Measurements from ENCODE around the gene UNK.
"Not testable (repeated sequence)": the region's sequence is repeated elsewhere in the genome, so short reads cannot be mapped to it uniquely, and the experiment has no call there.

UNK gene

GRCh38 chr17:75773121-75773807 lies 11.3 kb upstream of the UNK start:
- no peak for DNase-seq (ENCODE audit: low read depth in 2 of 2)

GRCh38 chr17:75773808-75774470 lies 10.7 kb upstream of the UNK start:
- no peak for DNase-seq (ENCODE audit: low read depth in 2 of 2)

DNA sequence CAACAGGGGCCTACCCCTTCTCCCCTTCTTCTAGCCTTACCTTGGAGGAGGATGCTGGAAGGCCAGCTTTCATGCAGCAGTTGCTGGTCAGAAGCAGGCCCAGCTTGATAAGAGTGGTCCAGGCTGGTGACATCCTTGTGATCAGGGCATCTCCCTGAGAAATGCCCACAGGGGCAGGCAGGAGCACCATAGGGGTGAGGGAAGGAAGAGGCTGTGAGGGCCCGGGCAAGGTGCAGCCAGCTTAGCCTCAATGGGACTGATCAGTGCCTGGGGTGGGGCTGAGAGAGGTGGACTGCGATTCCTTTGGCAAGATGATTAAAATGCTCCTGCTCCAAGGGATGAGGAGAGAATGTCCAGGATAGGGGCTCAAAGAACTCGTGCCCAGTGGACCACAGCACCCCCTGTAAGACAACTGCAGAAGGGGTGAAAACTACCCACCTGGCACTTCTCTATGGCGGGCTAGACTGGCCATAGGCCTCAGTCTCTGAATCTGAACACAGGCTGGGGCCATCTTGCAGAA lies 10.1 kb upstream of the UNK start:
- DNase-seq (ENCODE audit: low read depth in 2 of 2), result no peak

DNA sequence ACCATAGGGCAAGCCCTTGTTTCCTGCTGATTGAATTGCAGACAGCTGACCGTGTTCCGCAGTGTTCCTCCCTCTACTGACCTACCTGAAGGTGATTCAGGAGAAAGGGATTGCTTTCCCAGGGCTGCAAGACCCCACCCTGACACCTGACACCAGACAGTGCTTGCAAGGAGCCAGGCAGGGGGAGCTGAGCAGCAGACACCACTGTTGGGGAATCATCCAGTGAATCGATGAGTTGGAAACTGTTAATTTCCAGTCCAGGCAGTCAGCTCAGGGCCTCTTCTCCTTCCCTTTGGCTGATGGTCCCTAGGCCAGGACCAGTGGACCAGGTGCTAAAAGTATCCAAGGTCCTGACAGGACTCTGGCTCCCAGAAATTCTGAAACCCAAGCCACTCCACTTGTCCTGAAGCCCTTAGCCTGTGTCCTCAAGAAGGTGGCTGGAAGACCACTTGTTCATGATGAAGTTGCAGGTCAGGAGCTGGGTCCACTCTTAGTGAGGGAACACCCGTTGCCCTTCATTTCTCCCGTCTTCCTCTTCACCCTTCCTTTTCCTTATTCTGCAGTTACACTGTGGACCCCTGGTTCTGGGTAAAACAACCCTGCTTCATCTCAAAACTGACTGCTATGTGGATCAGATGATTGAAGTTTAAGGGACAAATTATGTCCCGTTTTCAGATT lies 9.5 kb upstream of the UNK start:
- no peak for DNase-seq (ENCODE audit: low read depth in 2 of 2)

DNA sequence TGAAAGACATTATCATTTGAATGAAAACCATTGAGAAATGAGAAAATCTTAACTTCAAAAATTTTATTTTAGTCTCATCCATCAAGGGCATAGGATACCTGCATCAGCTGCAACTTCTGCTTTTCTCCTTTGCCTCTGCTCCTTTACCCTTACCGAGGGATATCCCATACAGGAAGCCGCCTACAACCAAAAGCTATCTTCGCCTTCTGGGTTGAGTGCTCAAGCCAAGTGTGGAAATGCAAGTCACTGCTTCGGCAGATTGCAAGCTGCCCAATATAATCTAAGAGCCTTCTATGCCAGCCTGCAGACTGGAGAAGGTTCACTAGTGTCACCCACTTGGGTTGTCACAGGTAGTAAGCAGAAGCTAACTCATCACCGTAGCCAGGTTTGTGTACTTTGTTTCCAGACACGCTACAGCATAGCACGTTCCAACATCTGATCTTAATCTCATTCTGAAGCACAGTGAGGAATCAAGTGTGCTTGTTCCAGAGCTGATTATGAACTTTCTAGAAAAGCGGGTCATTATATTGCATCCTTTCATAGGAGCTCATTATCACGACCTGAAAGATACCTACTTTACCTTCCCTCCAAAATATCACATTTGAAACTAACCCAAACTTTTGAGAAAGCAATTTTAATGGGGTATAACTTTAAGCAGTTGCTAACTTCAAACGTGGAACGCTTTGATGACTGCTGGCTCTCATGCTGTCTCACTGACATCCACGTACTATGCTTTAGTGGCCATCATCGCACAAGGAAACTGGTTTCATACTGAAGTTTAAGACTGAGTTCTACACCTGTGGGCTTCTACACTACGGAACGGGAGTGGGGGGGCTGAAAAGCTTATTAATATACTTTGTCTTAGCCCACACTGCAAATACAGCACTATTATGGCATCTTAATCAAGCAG lies 8.0 kb upstream of the UNK start:
- no peak for DNase-seq (ENCODE audit: low read depth in 2 of 2)

DNA sequence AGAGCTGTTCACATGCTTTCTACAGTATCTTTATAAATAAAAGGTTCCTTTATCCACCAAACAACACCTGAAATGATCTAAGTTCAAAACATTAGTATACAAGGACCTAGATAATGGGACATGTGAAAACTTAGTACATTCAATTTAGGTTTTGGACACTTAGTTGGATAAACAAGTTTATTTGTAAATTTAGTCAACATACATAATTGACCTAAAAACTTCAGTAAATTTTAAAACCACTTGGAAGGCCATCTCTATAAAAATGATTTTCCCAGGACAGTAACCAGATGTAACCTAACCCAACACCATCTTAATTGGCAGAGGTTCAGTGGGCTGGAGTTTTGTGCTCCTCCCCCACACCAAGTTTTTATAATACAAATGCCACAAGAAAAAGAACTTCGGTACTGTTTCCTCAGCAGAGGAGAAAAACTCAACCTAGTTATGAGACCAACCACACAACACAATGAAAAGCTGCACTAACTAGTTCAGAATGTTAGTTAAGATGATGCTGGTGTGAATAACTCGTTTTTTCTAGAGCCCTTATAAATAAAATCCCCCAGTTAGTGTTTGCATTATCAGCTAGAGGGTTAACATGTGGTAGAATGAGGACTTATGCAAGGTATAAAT lies 7.2 kb upstream of the UNK start:
- DNase-seq (ENCODE audit: low read depth in 2 of 2), result no peak

- DNase-seq (ENCODE audit: low read depth in 2 of 2), result not testable (repeated sequence)
Observed at GRCh38 chr17:75778066-75778860, 6.3 kb upstream of the UNK start.

DNA sequence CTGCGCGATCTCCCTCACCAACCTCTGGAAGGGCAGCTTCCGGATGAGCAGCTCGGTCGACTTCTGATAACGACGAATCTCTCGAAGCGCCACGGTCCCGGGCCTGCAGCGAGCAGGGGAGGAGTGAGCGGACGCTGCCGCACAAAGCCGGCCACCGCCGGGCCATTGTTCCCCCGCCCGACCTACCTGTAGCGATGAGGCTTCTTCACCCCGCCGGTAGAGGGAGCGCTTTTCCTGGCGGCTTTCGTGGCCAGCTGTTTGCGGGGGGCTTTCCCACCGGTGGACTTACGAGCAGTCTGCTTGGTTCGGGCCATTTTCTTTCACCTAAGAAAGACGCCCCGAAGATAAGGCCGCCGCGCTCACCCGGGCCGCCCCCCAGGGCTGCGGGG lies 5.8 kb upstream of the UNK start:
- peak in 1 of 2 donors; percentile 59 for DNase-seq (ENCODE audit: low read depth in 2 of 2)

DNA sequence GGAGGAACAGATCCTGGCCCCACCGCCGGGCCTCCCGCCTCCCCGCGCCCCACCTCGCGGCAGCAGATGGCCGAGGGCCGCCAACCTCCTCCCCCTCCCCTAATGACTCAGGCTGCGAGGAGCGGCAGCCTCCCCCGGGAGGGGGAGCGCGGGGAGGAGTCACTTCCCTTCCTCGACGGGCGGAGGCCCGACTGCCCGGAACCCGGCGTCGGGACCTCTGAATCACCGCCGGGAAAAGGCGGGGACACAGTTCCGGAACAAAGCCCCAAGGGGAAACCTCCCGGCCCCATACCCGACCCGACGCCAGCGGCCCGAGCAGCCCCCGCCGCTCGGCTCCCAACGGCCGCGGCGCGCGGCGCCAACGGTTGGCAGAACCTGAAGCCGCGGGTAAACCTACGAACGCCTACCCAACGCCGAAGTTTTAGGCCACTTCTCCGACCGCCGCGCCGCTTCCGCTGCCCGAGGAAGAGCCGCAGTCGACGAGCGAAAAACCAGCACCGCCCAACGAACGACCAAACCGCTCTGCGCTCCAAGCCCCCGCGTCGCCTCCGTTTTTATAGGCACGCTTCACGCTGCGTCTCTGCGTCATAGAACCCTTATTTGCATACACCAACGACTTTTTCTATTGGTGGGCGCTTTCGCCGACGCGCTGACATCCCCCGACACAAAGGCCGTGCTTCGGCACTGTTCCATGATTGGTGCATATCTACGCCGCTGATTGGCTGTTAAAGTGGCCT lies 5.2 kb upstream of the UNK start:
- DNase-seq (ENCODE audit: low read depth in 2 of 2), result peak; percentile 88 to 91

DNA sequence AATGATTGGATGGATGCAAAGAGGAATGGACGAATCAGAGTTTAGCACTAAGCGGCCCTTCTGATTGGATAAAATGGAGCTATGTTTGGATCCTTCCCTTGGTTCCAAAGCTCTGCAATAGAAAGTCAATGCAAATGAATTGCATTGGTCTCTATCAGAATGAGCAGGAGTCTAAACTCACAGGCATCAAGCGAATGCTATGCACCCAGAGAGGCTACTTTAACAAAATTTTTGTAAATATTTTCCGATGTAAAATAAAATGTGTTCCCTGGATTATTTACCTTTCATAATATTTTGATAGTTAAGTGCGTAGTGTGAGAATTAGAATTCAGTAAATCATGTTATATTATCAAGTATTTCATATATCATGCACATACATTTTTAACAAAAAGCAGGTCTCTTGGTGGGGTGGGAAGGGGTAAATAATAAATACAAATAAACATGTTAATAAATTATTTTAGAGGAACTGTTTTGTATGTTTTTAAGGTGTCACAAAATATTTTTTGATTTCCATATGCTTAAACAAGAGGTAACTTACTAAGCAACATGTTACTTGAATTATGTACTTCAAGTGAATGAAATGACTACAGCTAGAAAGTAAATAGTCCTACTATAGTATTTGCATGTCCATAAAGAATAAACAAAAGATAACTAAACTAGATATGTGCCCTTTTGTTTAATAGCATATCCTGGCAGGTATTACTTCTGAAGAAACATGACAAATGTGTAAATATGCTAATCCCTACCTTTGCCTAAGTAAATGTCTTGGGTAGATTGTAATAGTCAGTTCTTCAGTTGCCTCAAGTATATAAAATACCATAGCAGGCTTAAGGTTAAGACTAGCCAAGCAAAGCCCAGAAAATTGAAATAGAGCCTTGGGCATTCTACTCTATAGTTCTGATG lies 4.4 kb upstream of the UNK start:
- DNase-seq (ENCODE audit: low read depth in 2 of 2), result no peak

- DNase-seq (ENCODE audit: low read depth in 2 of 2), result no peak
Observed at GRCh38 chr17:75783069-75783783, 1.4 kb upstream of the UNK start.

DNA sequence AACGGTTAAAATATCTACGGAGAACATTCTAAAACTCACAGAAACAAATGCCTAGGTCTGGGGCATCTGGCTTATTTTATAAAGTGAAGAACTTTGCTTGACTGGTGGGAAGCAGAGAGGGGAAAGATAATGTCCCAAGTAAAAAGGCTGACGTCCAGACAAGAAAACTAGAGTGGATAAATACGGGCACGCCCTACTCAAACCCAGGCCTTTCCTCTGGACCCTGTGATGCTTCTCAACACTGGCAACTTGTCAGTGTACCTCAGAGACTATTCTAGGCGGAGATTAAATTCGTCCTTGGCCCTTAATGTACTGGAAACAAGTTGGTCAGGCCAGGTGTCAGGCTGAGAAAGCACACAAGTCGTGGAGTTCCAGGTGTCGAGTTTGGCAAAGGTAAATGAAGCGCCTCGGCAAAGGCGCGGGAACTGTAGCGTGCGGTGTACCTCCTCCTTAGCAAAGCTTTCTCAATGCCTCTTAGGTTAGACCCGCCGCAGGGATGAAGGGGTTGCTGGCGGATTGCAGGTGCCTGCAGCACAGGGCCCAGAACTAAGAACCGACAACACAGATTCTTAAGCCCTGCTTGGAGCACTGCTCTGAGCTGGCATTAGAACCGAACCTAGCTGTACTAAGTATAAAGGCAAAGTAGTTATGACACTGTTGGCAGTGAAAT lies 668 bp upstream of the UNK start:
- DNase-seq (ENCODE audit: low read depth in 2 of 2), result no peak

DNA sequence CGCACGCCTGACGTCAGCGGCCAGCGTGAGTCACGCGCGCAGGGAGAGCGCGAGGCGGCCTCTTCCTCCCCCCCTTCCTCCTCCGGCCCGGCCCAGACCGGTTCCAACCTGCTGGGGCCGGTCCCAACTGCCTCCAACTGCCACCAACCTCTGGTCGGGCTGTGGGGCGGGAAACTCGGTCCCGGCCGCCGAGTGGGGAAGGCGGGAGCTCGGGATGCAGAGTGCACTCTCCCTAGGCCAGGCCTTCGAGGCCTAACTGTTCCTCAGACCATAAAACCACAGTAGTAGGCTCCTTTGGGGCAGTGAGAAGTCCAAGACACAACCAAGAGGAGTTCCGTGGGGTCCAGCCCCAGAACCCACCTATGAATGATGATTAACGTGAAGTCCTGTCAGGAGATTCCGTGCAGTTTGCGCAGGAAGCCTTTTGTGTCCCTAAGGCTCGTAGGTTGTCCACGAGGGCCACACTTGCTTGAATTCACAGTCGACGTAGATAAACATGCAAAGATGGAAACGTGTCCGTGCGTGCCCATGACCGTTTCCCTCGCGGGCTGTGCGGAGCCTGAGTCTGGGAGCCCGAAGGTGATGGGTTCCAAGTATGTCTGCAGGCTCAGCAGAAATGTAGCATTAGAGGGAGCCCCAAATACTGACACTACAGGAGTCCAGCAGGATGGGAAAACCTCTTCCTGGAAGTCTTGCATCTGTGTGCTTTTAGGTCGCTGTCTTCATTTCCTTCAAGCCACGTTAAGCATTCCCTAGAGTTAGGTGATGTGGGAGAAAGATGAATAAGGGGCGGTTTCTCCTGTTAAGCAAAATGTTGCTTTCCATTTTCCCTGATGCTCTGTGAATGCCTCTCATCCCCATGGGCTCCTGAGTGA lies 647 bp downstream of the UNK start:
- DNase-seq (ENCODE audit: low read depth in 2 of 2), result peak; percentile 80 to 86

DNA sequence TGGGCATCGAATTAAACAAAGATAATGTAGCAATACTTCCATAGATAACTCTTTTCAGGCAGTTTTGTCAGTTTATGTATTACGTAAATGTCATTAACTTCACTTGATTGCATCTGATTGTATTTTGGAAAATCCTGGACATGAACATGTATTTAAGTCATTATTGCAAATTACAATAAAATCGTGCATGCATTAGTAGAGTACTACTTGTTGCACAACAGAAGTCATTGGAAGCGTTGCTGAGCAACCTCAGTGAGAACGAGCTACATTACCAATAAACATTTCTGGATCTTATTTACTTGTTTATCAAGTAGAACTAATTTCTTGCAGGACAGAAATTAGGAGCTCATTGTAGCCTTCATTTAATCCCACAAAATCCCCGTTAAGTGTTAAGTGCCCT lies 6.6 kb downstream of the UNK start:
- no peak for DNase-seq (ENCODE audit: low read depth in 2 of 2)

DNA sequence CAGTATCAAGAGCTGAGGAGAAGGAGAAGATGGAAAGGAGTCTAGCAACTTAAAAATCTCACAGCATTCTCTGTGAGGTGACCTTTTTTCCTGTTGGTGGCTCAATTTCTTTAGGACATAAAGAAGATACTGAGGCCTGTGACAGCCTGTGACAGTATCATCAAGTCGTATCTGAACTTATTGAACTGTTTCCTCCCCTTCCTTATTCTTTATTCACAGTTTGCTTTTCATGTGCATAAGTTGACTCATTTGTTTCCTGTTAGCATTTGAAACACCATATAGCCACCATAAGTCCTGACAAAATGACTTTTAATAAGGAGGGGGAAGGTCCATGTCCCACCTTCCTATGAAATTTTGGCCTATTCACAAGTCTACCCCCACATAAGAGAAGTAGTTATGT lies 8.9 kb downstream of the UNK start:
- DNase-seq (ENCODE audit: low read depth in 2 of 2), result no peak

- no peak for DNase-seq (ENCODE audit: low read depth in 2 of 2)
Observed at GRCh38 chr17:75795820-75796607, 11.4 kb downstream of the UNK start.

All from stimulated activated CD8-positive, alpha-beta memory T cell treated with anti-CD3 and anti-CD28 coated beads, Interleukin-15, amount 100 ng/mL, for 48 hours (primary cell).